Transverse colon (tissue), 4 donors: ENCODE results near the gene PELI1.

Experiments used
- POLR2A ChIP-seq: fragments of 450-650 bp; IDR thresholded peaks from one replicate; pipeline ENCODE4 v1.6.1; 2016; ENCODE audit warnings: antibody characterized with exemption, mild to moderate bottlenecking, moderate library complexity
- POLR2AphosphoS5 ChIP-seq, 3 donors: sonication (generic); formaldehyde crosslinking; IDR thresholded peaks; one replicate each; pipeline ENCODE4 v1.6.1; 2016; ENCODE audit warnings: antibody characterized with exemption in 3 of 3
- TF ChIP-seq, protein P1 (sequence below), 5 experiments: fragments of 200-600 bp in 3 of 5; fragments of 450-650 bp in 2 of 5; sonication (generic) in 3 of 5; IDR thresholded peaks; 1 replicate in 2 of 5; 2 replicates in 3 of 5; pipeline ENCODE4 v1.5.1; 2016 to 2017; ENCODE audit warnings: antibody characterized with exemption in 5 of 5, inconsistent platforms in 3 of 5, mild to moderate bottlenecking in 2 of 5, moderate library complexity in 1 of 5

DNA sequence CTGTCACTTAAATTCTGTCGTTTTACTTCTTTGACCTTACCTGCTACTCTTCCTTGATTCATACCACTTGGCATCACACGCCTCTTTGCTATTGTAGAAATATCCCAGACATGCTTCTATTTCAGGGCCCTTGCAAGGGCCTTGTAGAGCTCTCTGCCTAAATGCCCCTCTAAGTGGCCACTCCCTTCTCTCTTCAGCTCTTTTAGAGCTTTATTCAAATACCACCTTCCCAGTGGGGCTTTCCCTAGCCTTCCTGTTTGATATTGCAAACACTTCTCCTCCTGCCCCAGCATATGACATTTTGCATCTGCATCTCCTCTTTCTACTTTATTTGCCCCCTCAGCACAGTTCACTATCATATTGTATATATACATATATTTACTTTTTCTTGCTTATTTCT is 54.0 kb downstream of the PELI1 start:
- TF ChIP-seq POLR2A (no peak), POLR2AphosphoS5 (IDR thresholded peaks at IDR 0.05) (no peak)
- TF ChIP-seq, protein P1, sequence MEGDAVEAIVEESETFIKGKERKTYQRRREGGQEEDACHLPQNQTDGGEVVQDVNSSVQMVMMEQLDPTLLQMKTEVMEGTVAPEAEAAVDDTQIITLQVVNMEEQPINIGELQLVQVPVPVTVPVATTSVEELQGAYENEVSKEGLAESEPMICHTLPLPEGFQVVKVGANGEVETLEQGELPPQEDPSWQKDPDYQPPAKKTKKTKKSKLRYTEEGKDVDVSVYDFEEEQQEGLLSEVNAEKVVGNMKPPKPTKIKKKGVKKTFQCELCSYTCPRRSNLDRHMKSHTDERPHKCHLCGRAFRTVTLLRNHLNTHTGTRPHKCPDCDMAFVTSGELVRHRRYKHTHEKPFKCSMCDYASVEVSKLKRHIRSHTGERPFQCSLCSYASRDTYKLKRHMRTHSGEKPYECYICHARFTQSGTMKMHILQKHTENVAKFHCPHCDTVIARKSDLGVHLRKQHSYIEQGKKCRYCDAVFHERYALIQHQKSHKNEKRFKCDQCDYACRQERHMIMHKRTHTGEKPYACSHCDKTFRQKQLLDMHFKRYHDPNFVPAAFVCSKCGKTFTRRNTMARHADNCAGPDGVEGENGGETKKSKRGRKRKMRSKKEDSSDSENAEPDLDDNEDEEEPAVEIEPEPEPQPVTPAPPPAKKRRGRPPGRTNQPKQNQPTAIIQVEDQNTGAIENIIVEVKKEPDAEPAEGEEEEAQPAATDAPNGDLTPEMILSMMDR (IDR thresholded peaks at IDR 0.05) = no peak
